MM.1S (cell line): ENCODE results near the gene SYNE2.

Experiments used
- DNase-seq: peaks from one replicate; pipeline ENCODE4 v3.0.0-alpha.2; 2015
- H2AFZ ChIP-seq: fragments of 300-600 bp; sonication (generic); 2 replicates; pipeline ENCODE4 v1.6.0; 2016; ENCODE audit warnings: antibody characterized with exemption, low read length
- H3F3A ChIP-seq: fragments of 300-600 bp; sonication (generic); 2 replicates; pipeline ENCODE4 v1.6.1; 2016; ENCODE audit warnings: mild to moderate bottlenecking, antibody characterized with exemption, low read length, moderate library complexity, mixed read lengths; ENCODE audit not compliant: insufficient read depth
- H3K27ac ChIP-seq: fragments of 300-600 bp; sonication (generic); 2 replicates; pipeline ENCODE4 v1.5.1; 2016; ENCODE audit warnings: mild to moderate bottlenecking, low read length
- H3K27me3 ChIP-seq: fragments of 300-600 bp; sonication (generic); replicated peaks from 2 replicates; pipeline ENCODE4 v1.6.0; 2016; ENCODE audit warnings: low read length; ENCODE audit not compliant: insufficient read depth
- H3K36me3 ChIP-seq: fragments of 300-600 bp; sonication (generic); replicated peaks from 2 replicates; pipeline ENCODE4 v1.6.1; 2016; ENCODE audit warnings: mild to moderate bottlenecking, low read length, mixed read lengths; ENCODE audit not compliant: insufficient read depth
- H3K4me1 ChIP-seq: fragments of 300-600 bp; sonication (generic); 2 replicates; pipeline ENCODE4 v1.6.1; 2016; ENCODE audit warnings: low read length, mixed read lengths
- H3K4me2 ChIP-seq: fragments of 300-600 bp; sonication (generic); 2 replicates; pipeline ENCODE4 v1.6.0; 2016; ENCODE audit warnings: low read depth, low read length
- H3K4me3 ChIP-seq: fragments of 300-600 bp; sonication (generic); 2 replicates; pipeline ENCODE4 v1.5.1; 2016; ENCODE audit warnings: low read length, mixed read lengths
- H3K79me2 ChIP-seq: fragments of 300-600 bp; sonication (generic); 2 replicates; pipeline ENCODE4 v1.6.1; 2016; ENCODE audit warnings: mixed run types, low read length, mixed read lengths
- H3K9ac ChIP-seq: fragments of 300-600 bp; sonication (generic); 2 replicates; pipeline ENCODE4 v1.6.1; 2016; ENCODE audit warnings: low read length, mixed read lengths
- H3K9me2 ChIP-seq: fragments of 300-600 bp; sonication (generic); replicated peaks from 2 replicates; pipeline ENCODE4 v1.6.1; 2016; ENCODE audit warnings: mild to moderate bottlenecking, low read length, mixed read lengths; ENCODE audit not compliant: insufficient read depth
- H3K9me3 ChIP-seq: fragments of 300-600 bp; sonication (generic); replicated peaks from 2 replicates; pipeline ENCODE4 v1.6.1; 2016; ENCODE audit warnings: mild to moderate bottlenecking, low read length, mixed read lengths; ENCODE audit not compliant: insufficient read depth
- H4K20me1 ChIP-seq: fragments of 300-600 bp; sonication (generic); 2 replicates; pipeline ENCODE4 v1.6.1; 2016; ENCODE audit warnings: mild to moderate bottlenecking, low read length, moderate library complexity, mixed read lengths; ENCODE audit not compliant: insufficient read depth
- CTCF ChIP-seq: fragments of 300-600 bp; sonication (generic); IDR thresholded peaks from 2 replicates; pipeline ENCODE4 v1.5.1; 2016; ENCODE audit warnings: antibody characterized with exemption, low read length, mixed read lengths
- EZH2 ChIP-seq: fragments of 300-600 bp; sonication (generic); optimal IDR thresholded peaks from 2 replicates; pipeline ENCODE3; 2017; ENCODE audit warnings: low read depth, mild to moderate bottlenecking, antibody characterized with exemption, low read length, mixed read lengths
- EZH2phosphoT487 ChIP-seq: fragments of 300-600 bp; sonication (generic); IDR thresholded peaks from 2 replicates; pipeline ENCODE4 v1.6.1; 2018; ENCODE audit warnings: antibody characterized with exemption, low read length

SYNE2 gene

GRCh38 chr14:64012003-64012402 lies 159.2 kb downstream of the SYNE2 start:
- no peaks in the 10 kb centered on the region for H3K27me3 ChIP-seq
- H3F3A ChIP-seq: no peaks in the 10 kb centered on the region
- no peak overlapping the region for H3K9ac ChIP-seq
- no peaks in the 10 kb centered on the region for H3K9me2 ChIP-seq
- no peaks in the 10 kb centered on the region for H3K36me3 ChIP-seq
- H3K4me3 ChIP-seq: no peak overlapping the region
- no peak overlapping the region for H2AFZ ChIP-seq
- no peak overlapping the region for H3K27ac ChIP-seq
- no peak for DNase-seq
- no peaks in the 10 kb centered on the region for H3K79me2 ChIP-seq
- H4K20me1 ChIP-seq: no peaks in the 10 kb centered on the region
- no peak overlapping the region for H3K4me2 ChIP-seq
- TF ChIP-seq EZH2 (no peak), CTCF (no peak), EZH2phosphoT487 (no peak)
- H3K9me3 ChIP-seq: no peaks in the 10 kb centered on the region
- no peaks in the 10 kb centered on the region for H3K4me1 ChIP-seq

DNA sequence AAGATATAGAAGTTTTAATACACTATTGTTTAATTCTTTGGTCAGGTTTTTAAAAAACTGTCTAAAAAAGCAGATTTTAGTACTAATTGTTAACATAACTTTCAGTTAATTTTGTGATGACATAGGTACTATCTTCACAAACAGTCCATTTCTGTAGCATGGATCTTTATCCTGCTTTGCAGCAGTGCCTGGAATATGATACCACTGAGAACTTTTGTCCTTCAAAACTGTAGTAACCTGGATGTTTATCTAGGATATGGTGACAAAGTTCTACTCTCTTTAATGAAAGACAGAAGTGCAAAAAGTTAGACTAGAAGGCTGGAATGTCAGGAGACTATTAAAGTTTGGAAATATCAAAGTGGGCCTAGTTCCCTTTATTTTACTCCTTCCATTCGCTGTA lies 159.9 kb downstream of the SYNE2 start:
- no peaks in the 10 kb centered on the region for H3K9me3 ChIP-seq
- TF ChIP-seq EZH2: no peak
- TF ChIP-seq CTCF: no peak
- TF ChIP-seq EZH2phosphoT487: no peak

GRCh38 chr14:64025479-64025878 lies 172.7 kb downstream of the SYNE2 start:
- H3K36me3 ChIP-seq: no peaks in the 10 kb centered on the region; the same call in 1 of the 2 replicates

More for the DNA sequence above, 159.9 kb downstream of the SYNE2 start:
- no peak for DNase-seq
- no peaks in the 10 kb centered on the region for H3K27me3 ChIP-seq
- H3F3A ChIP-seq: no peaks in the 10 kb centered on the region
- no peak overlapping the region for H3K4me2 ChIP-seq
- no peaks in the 10 kb centered on the region for H3K79me2 ChIP-seq
- H3K36me3 ChIP-seq: no peaks in the 10 kb centered on the region
- no peak overlapping the region for H3K4me3 ChIP-seq
- no peak overlapping the region for H3K27ac ChIP-seq
- H3K4me1 ChIP-seq: no peaks in the 10 kb centered on the region
- no peak overlapping the region for H3K9ac ChIP-seq
- H4K20me1 ChIP-seq: no peaks in the 10 kb centered on the region
- H2AFZ ChIP-seq: no peak overlapping the region
- no peaks in the 10 kb centered on the region for H3K9me2 ChIP-seq

More at GRCh38 chr14:64025479-64025878, 172.7 kb downstream of the SYNE2 start:
- no peaks in the 10 kb centered on the region for H3K9me2 ChIP-seq
- no peak overlapping the region for H3K4me2 ChIP-seq
- DNase-seq: no peak
- no peaks in the 10 kb centered on the region for H4K20me1 ChIP-seq
- H3K27ac ChIP-seq: no peak overlapping the region
- H3K9ac ChIP-seq: no peak overlapping the region
- no peak overlapping the region for H3K4me3 ChIP-seq
- no peaks in the 10 kb centered on the region for H3K9me3 ChIP-seq
- H3K4me1 ChIP-seq: no peaks in the 10 kb centered on the region
- H2AFZ ChIP-seq: no peak overlapping the region
- no peaks in the 10 kb centered on the region for H3K79me2 ChIP-seq
- H3K27me3 ChIP-seq: no peaks in the 10 kb centered on the region
- H3F3A ChIP-seq: no peaks in the 10 kb centered on the region
- no peak for TF ChIP-seq EZH2phosphoT487
- TF ChIP-seq CTCF: no peak
- no peak for TF ChIP-seq EZH2
